GM13976 (cell line): ENCODE results near the gene SCN7A.
"Not testable (repeated sequence)": the region's sequence is repeated elsewhere in the genome, so short reads cannot be mapped to it uniquely, and the experiment has no call there.

ENCODE experiments used
- DNase-seq: peaks from one replicate; pipeline ENCODE4 v3.0.0; 2012; ENCODE audit warnings: low spot score
- in situ Hi-C: fragments of 300-500 bp; cut with MboI; formaldehyde crosslinking; loops from one replicate; pipeline ENCODE4 v1.12.0; 2022; ENCODE audit warnings: low sequenced_read_pairs, mixed read lengths, inconsistent platforms; ENCODE audit not compliant: unreplicated experiment
- TF ChIP-seq, protein P1 (sequence below): IDR thresholded peaks from 2 replicates; pipeline ENCODE4 v1.5.1; 2012; ENCODE audit warnings: borderline replicate concordance, mild to moderate bottlenecking; ENCODE audit not compliant: insufficient read depth; ENCODE audit errors: extremely low read depth, missing control alignments, control extremely low read depth

Gene SCN7A

DNA sequence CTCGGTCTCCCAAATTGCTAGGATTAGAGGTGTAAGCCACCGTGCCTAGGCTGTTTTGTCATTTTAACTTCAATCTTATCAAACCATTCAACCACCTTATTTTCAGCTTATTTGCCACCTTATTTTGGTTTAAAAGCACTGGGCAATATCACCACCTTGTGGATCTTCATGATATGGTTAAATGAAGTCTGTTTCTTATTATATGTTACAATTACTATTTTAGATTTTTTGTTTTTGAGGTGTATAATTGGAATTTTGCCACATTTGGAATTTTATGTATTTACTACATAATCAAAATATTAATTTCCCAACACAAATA is 74.5 kb downstream of the SCN7A start:
- TF ChIP-seq, protein P1, sequence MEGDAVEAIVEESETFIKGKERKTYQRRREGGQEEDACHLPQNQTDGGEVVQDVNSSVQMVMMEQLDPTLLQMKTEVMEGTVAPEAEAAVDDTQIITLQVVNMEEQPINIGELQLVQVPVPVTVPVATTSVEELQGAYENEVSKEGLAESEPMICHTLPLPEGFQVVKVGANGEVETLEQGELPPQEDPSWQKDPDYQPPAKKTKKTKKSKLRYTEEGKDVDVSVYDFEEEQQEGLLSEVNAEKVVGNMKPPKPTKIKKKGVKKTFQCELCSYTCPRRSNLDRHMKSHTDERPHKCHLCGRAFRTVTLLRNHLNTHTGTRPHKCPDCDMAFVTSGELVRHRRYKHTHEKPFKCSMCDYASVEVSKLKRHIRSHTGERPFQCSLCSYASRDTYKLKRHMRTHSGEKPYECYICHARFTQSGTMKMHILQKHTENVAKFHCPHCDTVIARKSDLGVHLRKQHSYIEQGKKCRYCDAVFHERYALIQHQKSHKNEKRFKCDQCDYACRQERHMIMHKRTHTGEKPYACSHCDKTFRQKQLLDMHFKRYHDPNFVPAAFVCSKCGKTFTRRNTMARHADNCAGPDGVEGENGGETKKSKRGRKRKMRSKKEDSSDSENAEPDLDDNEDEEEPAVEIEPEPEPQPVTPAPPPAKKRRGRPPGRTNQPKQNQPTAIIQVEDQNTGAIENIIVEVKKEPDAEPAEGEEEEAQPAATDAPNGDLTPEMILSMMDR, result no peak
- no peak for DNase-seq
- in situ Hi-C loops, result no loop called here

DNA sequence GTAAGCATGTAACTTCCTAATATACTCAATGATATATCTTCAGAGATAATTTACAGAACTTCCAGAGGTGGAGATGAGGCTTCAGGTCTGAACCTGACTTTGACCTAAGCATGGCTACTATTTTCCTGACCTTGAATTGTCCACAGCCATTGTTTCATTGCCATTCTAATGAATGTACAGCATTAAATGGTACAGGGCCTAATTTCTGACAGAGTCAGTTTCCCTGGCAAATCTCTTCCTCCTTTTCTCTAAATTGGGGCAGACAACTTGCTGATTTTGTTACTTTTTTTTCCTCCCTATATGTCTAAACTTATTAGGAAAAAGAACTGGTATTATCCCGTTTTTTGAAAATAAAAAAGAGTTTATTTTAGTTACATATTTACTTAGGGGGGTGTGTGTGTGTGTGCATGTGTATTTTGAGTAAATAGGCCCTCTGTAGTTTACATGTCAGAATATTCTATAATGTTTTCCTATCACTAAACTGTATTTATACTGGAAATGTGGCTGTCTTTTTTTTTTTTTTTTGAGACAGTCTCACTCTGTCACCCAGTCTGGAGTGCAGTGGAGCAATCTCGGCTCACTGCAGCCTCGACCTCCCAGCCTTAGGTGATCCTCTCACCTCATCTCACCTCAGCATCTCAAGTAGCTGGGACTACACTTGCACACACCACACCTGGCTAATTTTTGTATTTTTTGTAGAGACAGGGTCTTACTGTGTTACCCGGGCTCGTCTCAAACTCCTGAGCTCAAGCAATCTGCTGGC is 75.0 kb downstream of the SCN7A start:
- DNase-seq, result no peak
- TF ChIP-seq, protein P1, result no peak

DNA sequence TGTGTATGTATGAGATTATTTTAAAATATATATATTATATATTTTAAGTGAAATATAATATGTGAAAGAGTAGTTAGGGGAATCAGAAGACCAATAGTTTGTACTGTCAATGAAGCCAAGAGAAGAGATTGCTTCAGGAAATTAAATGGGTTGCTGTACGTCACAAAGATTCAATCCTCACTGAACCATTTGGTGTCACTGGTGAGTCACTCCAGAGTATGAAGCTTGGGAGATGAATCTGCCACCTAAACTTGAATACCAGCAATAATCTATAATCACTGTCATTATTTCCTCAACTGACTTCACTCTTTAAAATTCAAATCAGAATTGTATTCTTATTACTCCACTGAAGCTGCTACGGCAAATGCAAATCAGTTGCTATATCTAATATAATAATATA is 76.4 kb downstream of the SCN7A start:
- DNase-seq, result no peak
- TF ChIP-seq, protein P1, result no peak
- in situ Hi-C loops, result no loop called here

More for the DNA sequence above, 75.0 kb downstream of the SCN7A start:
- in situ Hi-C loops, result no loop called here

DNA sequence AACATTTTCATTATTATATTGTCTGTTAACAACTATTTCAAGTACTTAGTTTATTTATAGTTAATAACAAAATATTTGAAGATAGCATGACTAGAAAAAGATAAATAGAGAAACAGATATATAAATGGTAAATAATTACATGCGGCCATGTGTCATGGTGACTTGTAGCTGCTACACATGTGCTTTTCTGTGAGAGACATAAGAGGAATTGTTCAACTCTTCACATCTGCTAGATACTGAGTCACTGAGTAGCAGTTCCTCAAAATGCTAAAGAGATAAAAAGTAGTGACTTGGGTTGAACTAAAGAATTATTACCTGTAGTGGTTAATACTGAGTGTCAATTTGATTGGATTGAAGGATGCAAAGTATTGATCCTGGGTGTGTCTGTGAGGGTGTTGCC is 80.8 kb downstream of the SCN7A start:
- TF ChIP-seq, protein P1, result no peak
- in situ Hi-C loops, result no loop called here
- no peak for DNase-seq

DNA sequence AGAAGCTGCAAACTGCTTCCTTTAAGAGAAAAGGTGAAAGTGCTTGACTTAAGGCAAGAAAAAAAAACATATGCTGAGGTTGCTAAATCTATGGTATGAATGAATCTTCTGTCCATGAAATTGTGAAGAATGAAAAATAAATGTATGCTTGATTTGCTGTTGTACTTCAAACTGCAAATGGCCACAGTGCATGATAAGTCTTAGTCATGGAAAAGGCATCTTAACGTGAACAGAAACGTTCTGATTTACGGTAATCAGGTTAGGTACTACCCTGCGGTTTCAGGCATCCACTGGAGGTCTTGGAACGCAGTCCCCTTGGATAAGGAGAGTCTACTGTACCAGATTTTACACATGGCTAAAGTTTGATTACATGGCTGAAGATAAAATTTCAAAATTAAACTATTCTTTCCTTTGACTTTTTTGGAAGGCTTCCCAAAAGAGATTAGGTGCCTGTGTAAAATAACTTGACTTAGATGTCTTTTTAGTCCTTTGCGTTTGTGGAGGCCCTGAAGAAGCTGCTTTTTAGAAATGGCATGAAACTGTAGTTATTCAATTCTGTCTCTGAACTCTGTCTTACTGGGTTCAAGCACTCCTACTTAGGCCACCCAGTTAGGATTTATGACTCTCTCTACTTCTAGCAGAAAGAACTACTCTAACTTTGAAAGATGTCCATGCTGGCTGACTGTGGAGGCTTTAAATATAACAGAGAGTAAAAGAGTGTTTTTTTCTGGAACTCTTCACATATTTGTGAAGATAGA is 82.4 kb downstream of the SCN7A start:
- no peak for DNase-seq
- TF ChIP-seq, protein P1, result no peak
- in situ Hi-C loops, result no loop called here

DNA sequence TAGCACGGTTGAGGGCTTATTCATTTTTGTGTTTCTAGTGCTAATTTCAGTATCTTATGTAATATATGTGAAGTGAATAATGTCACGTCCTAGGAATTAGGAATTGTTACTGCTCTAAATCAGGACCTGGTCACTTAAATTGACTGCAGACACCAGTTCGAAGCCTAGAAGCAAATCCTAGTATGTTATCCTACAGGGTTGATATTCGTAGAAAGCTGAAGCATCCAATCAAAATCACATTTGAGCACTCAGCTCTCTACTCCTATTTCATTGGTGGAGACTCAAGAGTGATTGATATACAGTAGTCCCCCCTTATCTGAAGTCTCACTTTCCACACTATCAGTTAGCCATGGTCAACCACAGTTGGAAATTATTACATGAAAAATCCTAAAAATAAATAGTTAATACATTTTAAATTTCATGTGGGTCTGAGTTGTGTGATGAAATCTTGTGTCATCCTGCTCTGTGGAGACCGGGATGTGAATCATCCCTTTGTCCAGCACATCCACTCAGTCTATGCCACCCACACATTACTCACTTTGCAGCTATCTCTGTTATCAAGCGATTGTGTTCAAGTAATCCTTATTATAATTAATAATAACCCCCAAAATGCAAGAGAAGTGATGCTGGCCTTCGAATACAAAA is 83.1 kb downstream of the SCN7A start:
- in situ Hi-C loops, result no loop called here
- DNase-seq, result no peak
- TF ChIP-seq, protein P1, result no peak

DNA sequence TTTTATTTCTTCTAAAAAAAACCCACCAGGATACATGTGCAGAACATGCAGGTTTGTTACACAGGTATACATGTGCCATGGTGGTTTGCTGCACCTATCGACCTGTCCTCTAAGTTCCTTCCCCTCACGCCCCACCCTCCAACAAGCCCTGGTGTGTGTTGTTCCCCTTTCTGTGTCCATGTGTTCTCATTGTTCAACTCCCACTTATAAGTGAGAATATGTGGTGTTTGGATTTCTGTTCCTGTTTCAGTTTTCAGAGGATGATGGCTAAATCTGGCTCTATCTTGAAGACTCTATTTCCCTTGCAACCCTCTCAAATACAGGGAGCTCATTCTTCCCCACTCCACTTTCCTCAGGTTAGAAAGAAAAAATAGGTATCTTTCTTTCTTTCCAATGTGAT is 86.3 kb downstream of the SCN7A start:
- in situ Hi-C loops, DNase-seq: not testable (repeated sequence)
